Stimulated activated naive CD8-positive, alpha-beta T cell treated with anti-CD3 and anti-CD28 coated beads, Interleukin-15, amount 100 ng/mL, for 72 hours (primary cell): ENCODE results near the gene ZNF835.
A peak's percentile ranks its signal among the peaks of the same experiment; 100 is the strongest.
"Not testable (repeated sequence)": the region's sequence is repeated elsewhere in the genome, so short reads cannot be mapped to it uniquely, and the experiment has no call there.

Source experiments
- ATAC-seq: fragments of 150-1000 bp; cut with Tn5 transposase; 2 replicates; pipeline ENCODE4 v1.10.0; 2021; ENCODE audit warnings: mild to moderate bottlenecking, moderate library complexity
- DNase-seq, 2 donors: peaks; one replicate each; pipeline ENCODE4 v3.0.0; 2021 to 2022
- H3K27ac Mint-ChIP-seq, 2 donors: one replicate each; pipeline ENCODE4 v1.8.0; 2022; ENCODE audit warnings: mild to moderate bottlenecking in 2 of 2, mixed read lengths in 2 of 2, moderate library complexity in 2 of 2
- H3K27me3 Mint-ChIP-seq: one replicate; pipeline ENCODE4 v1.8.0; 2022; ENCODE audit warnings: mixed read lengths
- H3K4me1 Mint-ChIP-seq: one replicate; pipeline ENCODE4 v1.8.0; 2022; ENCODE audit warnings: mild to moderate bottlenecking, mixed read lengths
- H3K4me3 Mint-ChIP-seq, 2 donors: one replicate each; pipeline ENCODE4 v1.8.0; 2022; ENCODE audit warnings: mild to moderate bottlenecking in 2 of 2, mixed read lengths in 2 of 2, moderate library complexity in 1 of 2
- H3K9me3 Mint-ChIP-seq, 2 donors: one replicate each; pipeline ENCODE4 v1.8.0; 2022; ENCODE audit warnings: mixed read lengths in 2 of 2

The ZNF835 gene

GRCh38 chr19:56672610-56673009 lies 1.1 kb upstream of the ZNF835 start:
- not testable (repeated sequence) for H3K4me3 Mint-ChIP-seq, H3K27ac Mint-ChIP-seq, ATAC-seq, H3K27me3 Mint-ChIP-seq, DNase-seq
- Mint-ChIP-seq H3K4me1 (peaks cover 16% of the 10 kb centered on the region), H3K9me3 (peaks cover 9 to 38% of the 10 kb centered on the region in 2 donors)

GRCh38 chr19:56670961-56671612 lies 470 bp downstream of the ZNF835 start:
- Mint-ChIP-seq H3K27ac (peak overlapping the region; percentile 86 to 92), H3K4me3 (peak overlapping the region; percentile 93 to 97), H3K4me1 (peaks cover 16% of the 10 kb centered on the region), H3K27me3 (no peaks in the 10 kb centered on the region), H3K9me3 (peaks cover 9 to 36% of the 10 kb centered on the region in 2 donors)
- peak; percentile 61 for ATAC-seq
- no peak for DNase-seq

- ATAC-seq (no peak), DNase-seq (no peak)
- H3K4me3 Mint-ChIP-seq: peak overlapping the region; percentile 93 to 97
- H3K27ac Mint-ChIP-seq: no peak overlapping the region
- H3K9me3 Mint-ChIP-seq: peaks cover 9 to 36% of the 10 kb centered on the region in 2 donors
- no peaks in the 10 kb centered on the region for H3K27me3 Mint-ChIP-seq
- peaks cover 16% of the 10 kb centered on the region for H3K4me1 Mint-ChIP-seq
Measured at GRCh38 chr19:56670401-56670960, 1.1 kb downstream of the ZNF835 start.

- peak overlapping the region in 1 of 2 donors; percentile 14 for H3K27ac Mint-ChIP-seq
- DNase-seq: no peak
- no peak for ATAC-seq
- H3K9me3 Mint-ChIP-seq: peaks cover 9 to 48% of the 10 kb centered on the region in 2 donors
- peaks cover 16% of the 10 kb centered on the region for H3K4me1 Mint-ChIP-seq
- H3K27me3 Mint-ChIP-seq: no peaks in the 10 kb centered on the region
- H3K4me3 Mint-ChIP-seq: no peak overlapping the region
Measured at GRCh38 chr19:56668676-56669075, 2.9 kb downstream of the ZNF835 start.

- Mint-ChIP-seq H3K9me3 (peaks cover 9 to 55% of the 10 kb centered on the region in 2 donors), H3K27ac (no peak overlapping the region), H3K4me3 (no peak overlapping the region), H3K27me3 (no peaks in the 10 kb centered on the region), H3K4me1 (peaks cover 16% of the 10 kb centered on the region)
- ATAC-seq: no peak
- no peak for DNase-seq
Measured at GRCh38 chr19:56667311-56667870, 4.2 kb downstream of the ZNF835 start.

- ATAC-seq (no peak), DNase-seq (no peak)
- H3K4me3 Mint-ChIP-seq: no peak overlapping the region
- H3K9me3 Mint-ChIP-seq: peaks cover 9 to 67% of the 10 kb centered on the region in 2 donors
- no peaks in the 10 kb centered on the region for H3K27me3 Mint-ChIP-seq
- no peaks in the 10 kb centered on the region for H3K4me1 Mint-ChIP-seq
- no peak overlapping the region for H3K27ac Mint-ChIP-seq
Measured at GRCh38 chr19:56664511-56664910, 7.0 kb downstream of the ZNF835 start.

- Mint-ChIP-seq H3K9me3 (peaks cover 12 to 69% of the 10 kb centered on the region in 2 donors), H3K27ac (no peak overlapping the region), H3K4me3 (no peak overlapping the region), H3K27me3 (no peaks in the 10 kb centered on the region), H3K4me1 (no peaks in the 10 kb centered on the region)
- DNase-seq (no peak), ATAC-seq (no peak)
Measured at GRCh38 chr19:56663931-56664500, 7.5 kb downstream of the ZNF835 start.

- no peak for ATAC-seq
- no peaks in the 10 kb centered on the region for H3K4me1 Mint-ChIP-seq
Measured at GRCh38 chr19:56661248-56661647, 10.3 kb downstream of the ZNF835 start.

GRCh38 chr19:56660381-56661107 lies 11.0 kb downstream of the ZNF835 start:
- ATAC-seq: no peak
- H3K9me3 Mint-ChIP-seq: peaks cover 17 to 57% of the 10 kb centered on the region in 2 donors
- no peaks in the 10 kb centered on the region for H3K27me3 Mint-ChIP-seq
- H3K4me3 Mint-ChIP-seq: no peak overlapping the region
- no peaks in the 10 kb centered on the region for H3K4me1 Mint-ChIP-seq
- DNase-seq: no peak
- H3K27ac Mint-ChIP-seq: no peak overlapping the region

More at GRCh38 chr19:56661248-56661647, 10.3 kb downstream of the ZNF835 start:
- no peak for DNase-seq
- Mint-ChIP-seq H3K27me3 (no peaks in the 10 kb centered on the region), H3K4me3 (no peak overlapping the region), H3K27ac (no peak overlapping the region), H3K9me3 (peaks cover 15 to 57% of the 10 kb centered on the region in 2 donors)

GRCh38 chr19:56654151-56654550 lies 17.4 kb downstream of the ZNF835 start:
- DNase-seq (no peak), ATAC-seq (no peak)
- Mint-ChIP-seq H3K27me3 (no peaks in the 10 kb centered on the region), H3K9me3 (peaks cover 36 to 46% of the 10 kb centered on the region in 2 donors), H3K4me1 (no peaks in the 10 kb centered on the region), H3K27ac (no peak overlapping the region), H3K4me3 (no peak overlapping the region)

GRCh38 chr19:56643460-56643955 lies 28.0 kb downstream of the ZNF835 start:
- H3K9me3 Mint-ChIP-seq: peaks cover 52 to 69% of the 10 kb centered on the region in 2 donors
- H3K4me3 Mint-ChIP-seq: no peak overlapping the region
- DNase-seq: no peak
- ATAC-seq: no peak
- no peak overlapping the region for H3K27ac Mint-ChIP-seq
- peaks cover 11% of the 10 kb centered on the region for H3K27me3 Mint-ChIP-seq
- no peaks in the 10 kb centered on the region for H3K4me1 Mint-ChIP-seq

- H3K9me3 Mint-ChIP-seq: peaks cover 47 to 69% of the 10 kb centered on the region in 2 donors
Measured at GRCh38 chr19:56642711-56643459, 28.7 kb downstream of the ZNF835 start, which contains the start of gene SMIM17. SMIM17 (plus strand) TSS chr19:56643159; CDS start chr19:56645668, 2,509 bp downstream.

GRCh38 chr19:56639217-56639616 lies 32.3 kb downstream of the ZNF835 start:
- no peak for DNase-seq
- no peak overlapping the region for H3K27ac Mint-ChIP-seq
- H3K27me3 Mint-ChIP-seq: peaks cover 7% of the 10 kb centered on the region
- peaks cover 40 to 60% of the 10 kb centered on the region in 2 donors for H3K9me3 Mint-ChIP-seq
- no peaks in the 10 kb centered on the region for H3K4me1 Mint-ChIP-seq
- no peak overlapping the region for H3K4me3 Mint-ChIP-seq
- ATAC-seq: no peak

More at GRCh38 chr19:56642711-56643459, 28.7 kb downstream of the ZNF835 start, which contains the start of gene SMIM17:
- H3K27me3 Mint-ChIP-seq: peaks cover 11% of the 10 kb centered on the region
- no peak within 1 kb of the TSS for H3K27ac Mint-ChIP-seq
- no peaks in the 10 kb centered on the region for H3K4me1 Mint-ChIP-seq
- no peak for ATAC-seq
- DNase-seq: no peak
- no peak within 1 kb of the TSS for H3K4me3 Mint-ChIP-seq

GRCh38 chr19:56637976-56638555 lies 33.5 kb downstream of the ZNF835 start:
- H3K27ac Mint-ChIP-seq: no peak overlapping the region
- no peaks in the 10 kb centered on the region for H3K4me1 Mint-ChIP-seq
- no peak overlapping the region for H3K4me3 Mint-ChIP-seq
- peak; percentile 40 to 46 for DNase-seq
- no peaks in the 10 kb centered on the region for H3K27me3 Mint-ChIP-seq
- peak; percentile 58 for ATAC-seq
- H3K9me3 Mint-ChIP-seq: peaks cover 40 to 64% of the 10 kb centered on the region in 2 donors
